Measurements from ENCODE around the gene EXOC3. TPM values are rescaled to one million over a fixed set of nuclear protein-coding genes. Genes with fewer than 3 reads are reported as not detected.
"Not testable (repeated sequence)": the region's sequence is repeated elsewhere in the genome, so short reads cannot be mapped to it uniquely, and the experiment has no call there.

Gene EXOC3
- total RNA-seq, 4 donors from 2014 or later = 46.4 to 92.7 (median 60.3) TPM

DNA sequence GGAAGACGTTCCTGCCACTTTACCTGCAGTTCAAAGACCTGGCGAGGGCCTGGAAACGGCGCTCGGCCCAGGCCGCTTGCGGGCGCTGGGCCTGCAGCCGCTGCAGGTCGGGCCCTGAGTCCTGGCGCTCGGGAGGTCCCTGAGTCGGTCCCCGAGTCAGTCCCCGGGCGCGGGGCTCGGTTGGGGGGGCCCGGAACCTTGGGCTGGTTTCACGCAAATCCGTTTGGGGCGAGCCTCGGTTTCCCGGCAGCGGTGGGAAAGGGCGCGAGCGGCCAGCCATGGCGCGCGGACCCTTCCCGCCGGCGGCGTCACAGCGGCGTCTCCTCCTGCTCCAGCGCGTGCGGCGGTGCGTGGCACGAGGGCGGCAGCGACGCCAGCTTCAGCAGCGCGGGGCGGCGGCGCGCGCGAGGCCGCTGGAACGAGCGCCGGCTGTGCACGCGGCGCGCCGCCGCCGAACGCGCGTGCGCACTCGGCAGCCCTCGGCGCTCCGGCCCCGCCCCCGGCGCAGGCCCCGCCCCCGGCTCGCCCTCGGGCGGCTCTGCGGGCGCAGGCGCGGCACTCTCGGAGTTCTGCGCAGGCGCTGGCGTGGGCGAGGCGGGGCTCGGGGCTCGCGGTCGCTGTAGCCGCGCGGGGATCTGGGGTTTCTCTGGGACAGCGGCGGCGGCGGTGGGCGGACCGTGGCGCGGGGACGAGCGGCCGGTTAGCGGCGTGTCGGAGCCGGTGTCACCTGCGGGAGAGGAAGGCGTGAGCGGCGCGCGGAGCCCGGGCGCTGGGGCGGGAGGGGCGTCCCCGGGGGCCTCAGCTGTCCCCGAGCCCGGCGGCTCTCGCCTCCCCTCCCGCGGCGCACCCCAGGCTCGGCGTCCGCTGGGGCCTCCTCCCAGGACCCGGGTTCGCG is 29.9 kb downstream of the EXOC3 start:
- Histone ChIP-seq H3K4me1 (peaks cover 0 to 36% (median 18%) of the 10 kb centered on the region in 3 donors), H3K27me3 (peaks cover 32% of the 10 kb centered on the region)

DNA sequence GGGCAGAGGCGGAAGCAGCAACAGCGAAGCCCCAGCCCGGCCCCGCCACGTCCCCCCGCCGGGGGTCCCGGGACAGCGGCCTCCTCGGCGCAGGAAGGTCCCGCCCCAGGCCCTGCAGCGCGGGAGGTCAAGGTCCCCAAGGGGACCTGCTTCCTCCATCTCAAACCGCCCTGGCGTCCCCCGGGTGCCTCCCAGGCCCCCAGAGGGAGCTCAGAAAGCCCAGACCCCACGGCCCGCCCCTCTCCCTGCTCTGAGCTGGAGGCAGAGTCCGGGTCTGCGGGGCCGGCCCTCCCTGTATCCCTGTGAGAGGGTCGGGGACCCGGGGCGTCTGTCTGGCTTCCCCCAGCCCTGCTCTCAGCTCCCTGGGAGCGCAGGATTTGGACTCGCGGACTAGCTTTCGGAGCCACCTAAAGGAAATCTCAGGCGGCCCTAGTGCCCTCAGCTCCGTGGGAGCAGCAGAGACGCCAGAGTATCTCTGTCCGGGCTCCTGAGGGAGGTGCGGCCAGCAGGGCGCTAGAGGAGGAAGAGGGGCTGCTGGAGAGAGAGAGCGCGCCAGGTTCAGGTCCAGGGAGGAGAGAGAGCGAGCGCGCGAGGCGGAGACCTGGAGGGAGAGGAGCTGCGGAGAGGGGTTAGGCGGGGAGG is 30.7 kb downstream of the EXOC3 start:
- ATAC-seq = peak; percentile 0
- peaks cover 0 to 36% (median 18%) of the 10 kb centered on the region in 3 donors for H3K4me1 ChIP-seq
- peak overlapping the region; percentile 46 to 97 for H3K4me3 ChIP-seq
- WGBS, 2 donors (ENCODE audit: low coverage in 1 of 2) = no CpG with 5 or more reads among the region's 44 CpGs
- peaks cover 0 to 22% of the 10 kb centered on the region in 2 donors for H3K36me3 ChIP-seq
- H3K9me3 ChIP-seq = no peaks in the 10 kb centered on the region
- H3K27ac ChIP-seq = peak overlapping the region in 3 of 4 donors; percentile 80 to 84 (median 83)
- peaks cover 40% of the 10 kb centered on the region for H3K27me3 ChIP-seq
- TF ChIP-seq POLR2A (IDR thresholded peaks at IDR 0.05) (no peak), EP300 (IDR thresholded peaks at IDR 0.05) (no peak), POLR2AphosphoS5 (IDR thresholded peaks at IDR 0.05) (no peak)
- TF ChIP-seq, protein P1, sequence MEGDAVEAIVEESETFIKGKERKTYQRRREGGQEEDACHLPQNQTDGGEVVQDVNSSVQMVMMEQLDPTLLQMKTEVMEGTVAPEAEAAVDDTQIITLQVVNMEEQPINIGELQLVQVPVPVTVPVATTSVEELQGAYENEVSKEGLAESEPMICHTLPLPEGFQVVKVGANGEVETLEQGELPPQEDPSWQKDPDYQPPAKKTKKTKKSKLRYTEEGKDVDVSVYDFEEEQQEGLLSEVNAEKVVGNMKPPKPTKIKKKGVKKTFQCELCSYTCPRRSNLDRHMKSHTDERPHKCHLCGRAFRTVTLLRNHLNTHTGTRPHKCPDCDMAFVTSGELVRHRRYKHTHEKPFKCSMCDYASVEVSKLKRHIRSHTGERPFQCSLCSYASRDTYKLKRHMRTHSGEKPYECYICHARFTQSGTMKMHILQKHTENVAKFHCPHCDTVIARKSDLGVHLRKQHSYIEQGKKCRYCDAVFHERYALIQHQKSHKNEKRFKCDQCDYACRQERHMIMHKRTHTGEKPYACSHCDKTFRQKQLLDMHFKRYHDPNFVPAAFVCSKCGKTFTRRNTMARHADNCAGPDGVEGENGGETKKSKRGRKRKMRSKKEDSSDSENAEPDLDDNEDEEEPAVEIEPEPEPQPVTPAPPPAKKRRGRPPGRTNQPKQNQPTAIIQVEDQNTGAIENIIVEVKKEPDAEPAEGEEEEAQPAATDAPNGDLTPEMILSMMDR (IDR thresholded peaks at IDR 0.05) = no peak

More for the DNA sequence above, 29.9 kb downstream of the EXOC3 start:
- WGBS, 2 donors (ENCODE audit: low coverage in 1 of 2) = no CpG with 5 or more reads among the region's 137 CpGs
- peak; percentile 91 for ATAC-seq
- no peaks in the 10 kb centered on the region for H3K9me3 ChIP-seq
- peaks cover 0 to 26% of the 10 kb centered on the region in 2 donors for H3K36me3 ChIP-seq
- TF ChIP-seq EP300 (IDR thresholded peaks at IDR 0.05) = no peak
- TF ChIP-seq, protein P1 (IDR thresholded peaks at IDR 0.05) = peak in 1 of 4 experiments; percentile 4
- TF ChIP-seq POLR2AphosphoS5 (IDR thresholded peaks at IDR 0.05) = peak; percentile 42
- TF ChIP-seq POLR2A (IDR thresholded peaks at IDR 0.05) = peak; percentile 46
- H3K27ac ChIP-seq = peak overlapping the region; percentile 2 to 84 (median 82)
- H3K4me3 ChIP-seq = peak overlapping the region; percentile 58 to 97

DNA sequence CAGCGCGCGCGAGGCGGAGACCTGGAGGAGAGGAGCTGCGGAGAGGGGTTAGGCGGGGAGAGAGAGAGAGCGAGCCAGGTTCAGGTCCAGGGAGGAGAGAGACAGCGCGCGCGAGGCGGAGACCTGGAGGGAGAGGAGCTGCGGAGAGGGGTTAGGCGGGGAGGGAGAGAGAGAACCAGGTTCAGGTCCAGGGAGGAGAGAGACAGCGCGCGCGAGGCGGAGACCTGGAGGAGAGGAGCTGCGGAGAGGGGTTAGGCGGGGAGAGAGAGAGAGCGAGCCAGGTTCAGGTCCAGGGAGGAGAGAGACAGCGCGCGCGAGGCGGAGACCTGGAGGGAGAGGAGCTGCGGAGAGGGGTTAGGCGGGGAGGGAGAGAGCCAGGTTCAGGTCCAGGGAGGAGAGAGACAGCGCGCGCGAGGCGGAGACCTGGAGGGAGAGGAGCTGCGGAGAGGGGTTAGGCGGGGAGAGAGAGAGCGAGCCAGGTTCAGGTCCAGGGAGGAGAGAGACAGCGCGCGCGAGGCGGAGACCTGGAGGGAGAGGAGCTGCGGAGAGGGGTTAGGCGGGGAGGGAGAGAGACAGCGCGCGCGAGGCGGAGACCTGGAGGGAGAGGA is 31.4 kb downstream of the EXOC3 start:
- H3K4me1 ChIP-seq = peaks cover 0 to 36% (median 18%) of the 10 kb centered on the region in 3 donors
- ATAC-seq, H3K27ac ChIP-seq, H3K9me3 ChIP-seq: not testable (repeated sequence)
- 0% methylated on average over 3 to 6 of the region's 50 CpGs for WGBS, 2 donors (ENCODE audit: low coverage in 1 of 2)
- H3K27me3 ChIP-seq = peaks cover 46% of the 10 kb centered on the region
- H3K4me3 ChIP-seq = peak overlapping the region in 1 of 2 donors; percentile 97
- H3K36me3 ChIP-seq = peaks cover 0 to 15% of the 10 kb centered on the region in 2 donors

DNA sequence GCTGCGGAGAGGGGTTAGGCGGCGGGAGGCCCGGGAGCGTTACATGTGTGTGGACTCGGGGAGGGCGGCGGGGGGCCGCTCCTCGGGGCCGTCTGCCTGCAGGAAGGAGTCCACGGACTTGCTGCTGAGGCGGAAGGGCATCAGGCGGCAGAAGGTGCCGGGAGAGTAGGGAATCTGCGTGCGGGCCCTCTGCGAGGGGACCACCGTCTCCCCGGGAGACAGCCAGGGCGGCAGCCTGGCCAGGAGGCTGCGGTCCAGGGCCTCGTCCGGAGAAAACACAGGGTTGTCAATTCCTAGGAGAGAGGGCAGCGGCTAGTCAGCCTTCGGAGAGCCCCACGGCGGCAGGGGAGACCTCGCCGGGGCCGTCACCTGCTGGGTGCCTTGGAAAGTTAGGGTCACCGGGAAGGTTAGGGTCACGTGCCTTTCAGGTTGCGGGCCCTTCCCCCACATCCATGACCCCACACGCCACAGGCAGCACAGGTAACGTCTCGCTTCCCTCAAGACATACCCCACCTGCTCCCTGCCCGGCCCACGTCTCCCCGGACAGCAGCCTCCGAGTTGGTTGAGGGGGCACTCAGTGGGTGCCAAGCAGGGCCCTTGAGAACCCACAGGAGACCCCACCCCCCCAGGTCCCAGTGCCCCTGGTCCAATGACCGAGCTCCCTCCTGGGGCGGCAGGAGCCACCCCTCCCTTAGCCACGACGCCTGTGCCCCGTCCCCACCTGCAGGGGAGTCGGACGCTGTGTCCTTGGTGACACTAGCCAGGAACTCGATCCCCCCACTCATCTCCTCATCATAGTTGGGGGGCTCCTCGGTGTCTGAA is 32.1 kb downstream of the EXOC3 start:
- Histone ChIP-seq H3K4me1 (peaks cover 0 to 36% (median 18%) of the 10 kb centered on the region in 3 donors), H3K27me3 (peaks cover 54% of the 10 kb centered on the region), H3K4me3 (peak overlapping the region in 1 of 2 donors; percentile 97), H3K27ac (no peak overlapping the region), H3K9me3 (no peaks in the 10 kb centered on the region), H3K36me3 (peaks cover 0 to 10% of the 10 kb centered on the region in 2 donors)
- ATAC-seq = no peak
- WGBS, 2 donors (ENCODE audit: low coverage in 1 of 2) = 4 to 49% methylated on average over 3 to 14 of the region's 50 CpGs
- TF ChIP-seq POLR2AphosphoS5 (IDR thresholded peaks at IDR 0.05) (no peak), POLR2A (IDR thresholded peaks at IDR 0.05) (no peak), EP300 (IDR thresholded peaks at IDR 0.05) (no peak)
- TF ChIP-seq, protein P1 (IDR thresholded peaks at IDR 0.05) = no peak

Data from gastroesophageal sphincter (tissue), 4 donors.